OCI-LY7 (cell line): ENCODE data around the gene GPR42. TPM values are rescaled to one million over a fixed set of nuclear protein-coding genes. Genes with fewer than 3 reads are reported as not detected.

Experiments
- BruUV-seq: library from RNA; stranded (reverse); fragments of 400-500 nt; replicated peaks from 2 replicates; lab custom pipeline; 2021; lab: Mats Ljungman, UMichigan
- CTCF ChIA-PET: fragments of 300-600 bp; sonication (Branson Sonifier 250); formaldehyde crosslinking; loops from one replicate; lab custom pipeline; 2022; ENCODE audit warnings: antibody characterized with exemption; ENCODE audit not compliant: unreplicated experiment; lab: Charles Lee
- POLR2A ChIA-PET: fragments of 300-600 bp; sonication (Branson Sonifier 250); formaldehyde crosslinking; loops from one replicate; lab custom pipeline; 2022; ENCODE audit warnings: antibody characterized with exemption; lab: Charles Lee
- DNase-seq: peaks from one replicate; pipeline ENCODE4 v3.0.0-alpha.2; 2015; ENCODE audit warnings: low spot score
- H2AFZ ChIP-seq: fragments of 200-600 bp; sonication (generic), shearing (Covaris generic); 2 replicates; pipeline ENCODE4 v1.6.1; 2014; ENCODE audit warnings: mild to moderate bottlenecking, antibody characterized with exemption, low read length, moderate library complexity
- H3K27ac ChIP-seq: fragments of 200-600 bp; sonication (generic); 2 replicates; pipeline ENCODE4 v1.5.1; 2014; ENCODE audit warnings: mixed run types, low read depth, mild to moderate bottlenecking, moderate library complexity, low read length, inconsistent platforms; ENCODE audit not compliant: poor library complexity, severe bottlenecking
- H3K36me3 ChIP-seq: fragments of 200-600 bp; sonication (generic); 2 replicates; pipeline ENCODE4 v1.6.1; 2014; ENCODE audit warnings: mild to moderate bottlenecking, antibody characterized with exemption, low read length, moderate library complexity, mixed read lengths; ENCODE audit not compliant: insufficient read depth
- H3K4me1 ChIP-seq: fragments of 200-600 bp; sonication (generic); 2 replicates; pipeline ENCODE4 v1.5.1; 2014; ENCODE audit warnings: mild to moderate bottlenecking, low read length; ENCODE audit not compliant: insufficient read depth, poor library complexity, severe bottlenecking
- H3K4me2 ChIP-seq: fragments of 200-600 bp; sonication (generic); 2 replicates; pipeline ENCODE4 v1.6.1; 2014; ENCODE audit warnings: mild to moderate bottlenecking, low read length
- H3K4me3 ChIP-seq: fragments of 200-600 bp; sonication (generic); 2 replicates; pipeline ENCODE4 v1.5.1; 2014; ENCODE audit warnings: mild to moderate bottlenecking, low read depth, low read length; ENCODE audit not compliant: poor library complexity, severe bottlenecking
- H3K79me2 ChIP-seq: fragments of 200-600 bp; sonication (generic); 2 replicates; pipeline ENCODE4 v1.6.1; 2016; ENCODE audit warnings: low read depth, mild to moderate bottlenecking, low read length, moderate library complexity, mixed read lengths; ENCODE audit not compliant: insufficient read depth
- H3K9me2 ChIP-seq: fragments of 200-600 bp; sonication (generic); 2 replicates; pipeline ENCODE4 v1.6.1; 2016; ENCODE audit warnings: mild to moderate bottlenecking, low read length, mixed read lengths; ENCODE audit not compliant: insufficient read depth
- H3K9me3 ChIP-seq: fragments of 200-600 bp; sonication (generic); 2 replicates; pipeline ENCODE4 v1.6.1; 2014; ENCODE audit warnings: mild to moderate bottlenecking, mixed run types, low read length, mixed read lengths
- H4K20me1 ChIP-seq: fragments of 200-600 bp; sonication (generic); 2 replicates; pipeline ENCODE4 v1.6.1; 2014; ENCODE audit warnings: mild to moderate bottlenecking, antibody characterized with exemption, low read length, moderate library complexity, mixed read lengths; ENCODE audit not compliant: insufficient read depth
- EZH2phosphoT487 ChIP-seq: fragments of 200-600 bp; sonication (generic); IDR thresholded peaks from 2 replicates; pipeline ENCODE4 v1.6.1; 2018; ENCODE audit warnings: low read depth, borderline replicate concordance, mild to moderate bottlenecking, mixed run types, antibody characterized with exemption, low read length, moderate library complexity, mixed read lengths
- intact Hi-C: fragments of 100-400 bp; cut with micrococcal nuclease; formaldehyde crosslinking; loops from one replicate; pipeline ENCODE4 v1.10.0; 2022; ENCODE audit not compliant: unreplicated experiment
- total RNA-seq, 2 experiments: library from RNA; depleted of rRNA in 1 of 2; stranded (reverse); fragments of >200 nt in 1 of 2; shearing (Covaris generic) in 1 of 2; gene quantifications; 2 replicates each; pipeline ENCODE4 v1.2.3, GENCODE V29; 2014 to 2022
- TF ChIP-seq, protein P1 (sequence below): fragments of 200-600 bp; sonication (generic); conservative IDR thresholded peaks from 2 replicates; pipeline ENCODE4 v1.5.1; 2014; ENCODE audit warnings: mild to moderate bottlenecking, antibody characterized with exemption, low read length, moderate library complexity, mixed read lengths

The GPR42 gene
- total RNA-seq, 2 experiments from 2014 or later, result 0.06 TPM; not detected in 1

DNA sequence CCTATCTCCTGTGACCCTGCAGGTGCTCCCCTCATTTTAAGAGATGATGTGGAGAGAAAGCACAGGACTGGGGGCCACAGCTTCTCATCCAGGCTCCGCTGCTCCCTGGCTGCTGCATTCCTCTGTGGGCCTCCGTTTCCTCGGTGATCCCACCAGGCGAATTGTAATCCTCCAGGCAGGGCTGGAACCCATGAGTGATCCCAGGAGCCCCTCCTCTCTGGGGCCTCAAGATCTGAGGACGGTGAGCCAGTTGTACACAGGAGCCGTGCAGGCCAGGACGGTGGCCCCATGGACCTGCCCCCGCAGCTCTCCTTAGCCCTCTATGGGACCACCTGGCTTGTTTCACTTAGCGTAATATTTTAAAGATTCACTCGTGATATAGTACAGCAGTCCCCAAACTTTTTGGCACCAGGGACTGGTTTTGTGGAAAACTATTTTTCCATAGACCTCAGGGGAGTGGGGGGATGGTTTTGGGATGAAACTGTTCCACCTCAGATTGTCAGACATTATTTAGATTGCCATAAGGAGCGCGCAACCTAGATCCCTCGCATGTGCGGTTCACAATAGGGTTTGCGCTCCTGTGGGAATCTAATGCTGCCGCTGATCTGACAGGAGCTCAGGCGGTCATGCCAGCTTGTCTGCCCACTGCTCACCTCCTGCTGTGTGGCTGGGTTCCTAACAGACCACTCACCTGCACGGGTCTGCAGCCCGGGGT lies 7.0 kb upstream of the GPR42 start:
- DNase-seq, result no peak
- BruUV-seq, result no TSS peak
- Histone ChIP-seq H3K4me2 (no peak overlapping the region), H4K20me1 (no peaks in the 10 kb centered on the region), H3K9me2 (no peaks in the 10 kb centered on the region), H3K4me1 (no peaks in the 10 kb centered on the region), H3K36me3 (no peaks in the 10 kb centered on the region), H3K27ac (no peak overlapping the region), H3K9me3 (no peaks in the 10 kb centered on the region), H3K4me3 (no peak overlapping the region), H2AFZ (no peak overlapping the region), H3K79me2 (no peaks in the 10 kb centered on the region)
- CTCF ChIA-PET, result no interaction called here
- no peak for TF ChIP-seq EZH2phosphoT487
- TF ChIP-seq, protein P1, sequence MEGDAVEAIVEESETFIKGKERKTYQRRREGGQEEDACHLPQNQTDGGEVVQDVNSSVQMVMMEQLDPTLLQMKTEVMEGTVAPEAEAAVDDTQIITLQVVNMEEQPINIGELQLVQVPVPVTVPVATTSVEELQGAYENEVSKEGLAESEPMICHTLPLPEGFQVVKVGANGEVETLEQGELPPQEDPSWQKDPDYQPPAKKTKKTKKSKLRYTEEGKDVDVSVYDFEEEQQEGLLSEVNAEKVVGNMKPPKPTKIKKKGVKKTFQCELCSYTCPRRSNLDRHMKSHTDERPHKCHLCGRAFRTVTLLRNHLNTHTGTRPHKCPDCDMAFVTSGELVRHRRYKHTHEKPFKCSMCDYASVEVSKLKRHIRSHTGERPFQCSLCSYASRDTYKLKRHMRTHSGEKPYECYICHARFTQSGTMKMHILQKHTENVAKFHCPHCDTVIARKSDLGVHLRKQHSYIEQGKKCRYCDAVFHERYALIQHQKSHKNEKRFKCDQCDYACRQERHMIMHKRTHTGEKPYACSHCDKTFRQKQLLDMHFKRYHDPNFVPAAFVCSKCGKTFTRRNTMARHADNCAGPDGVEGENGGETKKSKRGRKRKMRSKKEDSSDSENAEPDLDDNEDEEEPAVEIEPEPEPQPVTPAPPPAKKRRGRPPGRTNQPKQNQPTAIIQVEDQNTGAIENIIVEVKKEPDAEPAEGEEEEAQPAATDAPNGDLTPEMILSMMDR, result no peak
- POLR2A ChIA-PET, result no interaction called here
- intact Hi-C loops, result no loop called here

DNA sequence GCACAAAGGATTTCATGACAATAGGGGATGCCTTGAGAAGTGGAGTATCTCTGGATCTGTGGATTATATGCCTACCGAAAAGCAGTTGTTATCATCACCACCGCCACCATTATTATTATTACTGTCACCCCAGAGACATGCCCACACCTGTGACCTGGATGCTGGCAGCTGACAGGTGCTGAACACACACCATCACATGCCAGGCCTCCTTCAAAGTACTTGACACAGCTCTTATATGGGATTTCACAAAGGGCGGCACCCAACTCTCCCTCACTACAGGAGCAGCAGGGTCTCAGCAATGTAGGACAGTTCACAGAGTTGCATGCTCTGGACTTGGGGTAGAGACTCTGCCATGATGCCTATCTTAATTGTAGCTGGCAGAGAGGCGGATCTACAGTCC lies 5.6 kb upstream of the GPR42 start:
- CTCF ChIA-PET, result no interaction called here
- Histone ChIP-seq H4K20me1 (no peaks in the 10 kb centered on the region), H3K4me3 (no peak overlapping the region), H3K4me2 (no peak overlapping the region), H2AFZ (no peak overlapping the region), H3K36me3 (no peaks in the 10 kb centered on the region), H3K9me2 (no peaks in the 10 kb centered on the region), H3K9me3 (0 out of 2 replicates have a peak, but pooled peaks cover 3% of the 10 kb centered on the region), H3K79me2 (no peaks in the 10 kb centered on the region), H3K27ac (no peak overlapping the region), H3K4me1 (no peaks in the 10 kb centered on the region)
- no TSS peak for BruUV-seq
- TF ChIP-seq EZH2phosphoT487, result no peak
- TF ChIP-seq, protein P1, result no peak
- DNase-seq, result no peak
- POLR2A ChIA-PET, result interaction anchor here (0.5 kb wide), 1 partner anchor 115 kb away, joined by 6 read pairs; no protein-coding TSS in a partner anchor
- intact Hi-C loops, result no loop called here

DNA sequence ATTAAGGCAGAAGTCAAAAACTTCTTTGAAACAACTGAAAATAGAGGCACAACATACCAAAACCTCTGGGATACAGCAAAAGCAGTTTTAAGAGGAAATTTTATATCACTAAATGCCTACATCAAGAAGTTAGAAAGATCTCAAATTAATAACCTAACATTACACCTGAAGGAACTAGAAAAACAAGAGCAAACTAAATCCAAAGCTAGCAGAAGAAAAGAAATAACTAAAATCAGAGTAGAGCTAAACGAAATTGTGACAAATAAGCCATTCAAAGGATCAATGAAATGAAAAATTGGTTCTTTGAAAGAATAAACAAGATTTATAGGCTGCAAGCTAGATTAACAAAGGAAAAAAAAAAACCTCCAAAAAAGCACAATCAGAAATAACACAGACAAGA lies 2.5 kb upstream of the GPR42 start:
- no TSS peak for BruUV-seq
- TF ChIP-seq, protein P1, result no peak
- TF ChIP-seq EZH2phosphoT487, result no peak

More for the DNA sequence above, 2.5 kb upstream of the GPR42 start:
- Histone ChIP-seq H3K9me3 (0 out of 2 replicates have a peak, but pooled peaks cover 3% of the 10 kb centered on the region), H3K9me2 (no peaks in the 10 kb centered on the region), H3K4me1 (no peaks in the 10 kb centered on the region), H2AFZ (no peak overlapping the region), H3K4me2 (no peak overlapping the region), H3K4me3 (no peak overlapping the region), H4K20me1 (no peaks in the 10 kb centered on the region), H3K36me3 (no peaks in the 10 kb centered on the region), H3K27ac (no peak overlapping the region), H3K79me2 (no peaks in the 10 kb centered on the region)
- ChIA-PET CTCF (no interaction called here), POLR2A (interaction anchor here (0.7 kb wide), 2 partner anchors 23 to 38 kb away, joined by 3 to 4 read pairs; no protein-coding TSS in a partner anchor)
- intact Hi-C loops, result no loop called here
- no peak for DNase-seq
